MM.1S (cell line): ENCODE results near the gene MAST3.
A peak's percentile ranks its signal among the peaks of the same experiment; 100 is the strongest.

Source experiments
- DNase-seq: peaks from one replicate; pipeline ENCODE4 v3.0.0-alpha.2; 2015
- H2AFZ ChIP-seq: fragments of 300-600 bp; sonication (generic); 2 replicates; pipeline ENCODE4 v1.6.0; 2016; ENCODE audit warnings: antibody characterized with exemption, low read length
- H3F3A ChIP-seq: fragments of 300-600 bp; sonication (generic); 2 replicates; pipeline ENCODE4 v1.6.1; 2016; ENCODE audit warnings: mild to moderate bottlenecking, antibody characterized with exemption, low read length, moderate library complexity, mixed read lengths; ENCODE audit not compliant: insufficient read depth
- H3K27ac ChIP-seq: fragments of 300-600 bp; sonication (generic); 2 replicates; pipeline ENCODE4 v1.5.1; 2016; ENCODE audit warnings: mild to moderate bottlenecking, low read length
- H3K27me3 ChIP-seq: fragments of 300-600 bp; sonication (generic); replicated peaks from 2 replicates; pipeline ENCODE4 v1.6.0; 2016; ENCODE audit warnings: low read length; ENCODE audit not compliant: insufficient read depth
- H3K36me3 ChIP-seq: fragments of 300-600 bp; sonication (generic); replicated peaks from 2 replicates; pipeline ENCODE4 v1.6.1; 2016; ENCODE audit warnings: mild to moderate bottlenecking, low read length, mixed read lengths; ENCODE audit not compliant: insufficient read depth
- H3K4me1 ChIP-seq: fragments of 300-600 bp; sonication (generic); 2 replicates; pipeline ENCODE4 v1.6.1; 2016; ENCODE audit warnings: low read length, mixed read lengths
- H3K4me2 ChIP-seq: fragments of 300-600 bp; sonication (generic); 2 replicates; pipeline ENCODE4 v1.6.0; 2016; ENCODE audit warnings: low read depth, low read length
- H3K4me3 ChIP-seq: fragments of 300-600 bp; sonication (generic); 2 replicates; pipeline ENCODE4 v1.5.1; 2016; ENCODE audit warnings: low read length, mixed read lengths
- H3K79me2 ChIP-seq: fragments of 300-600 bp; sonication (generic); 2 replicates; pipeline ENCODE4 v1.6.1; 2016; ENCODE audit warnings: mixed run types, low read length, mixed read lengths
- H3K9ac ChIP-seq: fragments of 300-600 bp; sonication (generic); 2 replicates; pipeline ENCODE4 v1.6.1; 2016; ENCODE audit warnings: low read length, mixed read lengths
- H3K9me2 ChIP-seq: fragments of 300-600 bp; sonication (generic); replicated peaks from 2 replicates; pipeline ENCODE4 v1.6.1; 2016; ENCODE audit warnings: mild to moderate bottlenecking, low read length, mixed read lengths; ENCODE audit not compliant: insufficient read depth
- H3K9me3 ChIP-seq: fragments of 300-600 bp; sonication (generic); replicated peaks from 2 replicates; pipeline ENCODE4 v1.6.1; 2016; ENCODE audit warnings: mild to moderate bottlenecking, low read length, mixed read lengths; ENCODE audit not compliant: insufficient read depth
- H4K20me1 ChIP-seq: fragments of 300-600 bp; sonication (generic); 2 replicates; pipeline ENCODE4 v1.6.1; 2016; ENCODE audit warnings: mild to moderate bottlenecking, low read length, moderate library complexity, mixed read lengths; ENCODE audit not compliant: insufficient read depth
- CTCF ChIP-seq: fragments of 300-600 bp; sonication (generic); IDR thresholded peaks from 2 replicates; pipeline ENCODE4 v1.5.1; 2016; ENCODE audit warnings: antibody characterized with exemption, low read length, mixed read lengths
- EZH2 ChIP-seq: fragments of 300-600 bp; sonication (generic); optimal IDR thresholded peaks from 2 replicates; pipeline ENCODE3; 2017; ENCODE audit warnings: low read depth, mild to moderate bottlenecking, antibody characterized with exemption, low read length, mixed read lengths
- EZH2phosphoT487 ChIP-seq: fragments of 300-600 bp; sonication (generic); IDR thresholded peaks from 2 replicates; pipeline ENCODE4 v1.6.1; 2018; ENCODE audit warnings: antibody characterized with exemption, low read length

Gene MAST3

GRCh38 chr19:18098891-18099622 is 1.5 kb downstream of the MAST3 start:
- H3K36me3 ChIP-seq: no peaks in the 10 kb centered on the region
- DNase-seq: no peak
- peak overlapping the region; percentile 97 for H3K4me2 ChIP-seq
- H3K27me3 ChIP-seq: peaks cover 20% of the 10 kb centered on the region
- H3K4me1 ChIP-seq: peaks cover 13% of the 10 kb centered on the region
- H3K4me3 ChIP-seq: peak overlapping the region; percentile 60
- no peak overlapping the region for H3K9ac ChIP-seq
- TF ChIP-seq EZH2phosphoT487 (no peak), CTCF (no peak), EZH2 (no peak)
- H3K79me2 ChIP-seq: no peaks in the 10 kb centered on the region
- no peak overlapping the region for H3K27ac ChIP-seq
- peak overlapping the region; percentile 72 for H2AFZ ChIP-seq
- no peaks in the 10 kb centered on the region for H3K9me3 ChIP-seq
- no peaks in the 10 kb centered on the region for H3K9me2 ChIP-seq
- H4K20me1 ChIP-seq: no peaks in the 10 kb centered on the region
- peaks cover 5% of the 10 kb centered on the region for H3F3A ChIP-seq

GRCh38 chr19:18099623-18099995 is 2.0 kb downstream of the MAST3 start:
- Histone ChIP-seq H3K36me3 (no peaks in the 10 kb centered on the region), H3K4me2 (peak overlapping the region; percentile 97), H3K9ac (no peak overlapping the region), H3K79me2 (no peaks in the 10 kb centered on the region), H3K27ac (no peak overlapping the region), H3K4me1 (peaks cover 13% of the 10 kb centered on the region), H3K4me3 (peak overlapping the region; percentile 60; the same call in 1 of the 2 replicates), H4K20me1 (no peaks in the 10 kb centered on the region), H3K9me3 (no peaks in the 10 kb centered on the region), H3F3A (peaks cover 5% of the 10 kb centered on the region), H3K27me3 (peaks cover 20% of the 10 kb centered on the region), H2AFZ (no peak overlapping the region; the same call in 1 of the 2 replicates), H3K9me2 (no peaks in the 10 kb centered on the region)
- no peak for DNase-seq
- TF ChIP-seq CTCF (no peak), EZH2phosphoT487 (no peak), EZH2 (no peak)

- no peaks in the 10 kb centered on the region for H4K20me1 ChIP-seq
- no peaks in the 10 kb centered on the region for H3K9me2 ChIP-seq
- no peaks in the 10 kb centered on the region for H3K9me3 ChIP-seq
- TF ChIP-seq EZH2phosphoT487 (no peak), EZH2 (no peak), CTCF (no peak)
- H3K9ac ChIP-seq: no peak overlapping the region
- no peak overlapping the region for H3K4me2 ChIP-seq
- H3K4me3 ChIP-seq: no peak overlapping the region
- no peaks in the 10 kb centered on the region for H3K36me3 ChIP-seq
- no peaks in the 10 kb centered on the region for H3K79me2 ChIP-seq
- peaks cover 5% of the 10 kb centered on the region for H3F3A ChIP-seq
- DNase-seq: no peak
- H3K27me3 ChIP-seq: peaks cover 20% of the 10 kb centered on the region
- peaks cover 19% of the 10 kb centered on the region for H3K4me1 ChIP-seq
- H3K27ac ChIP-seq: no peak overlapping the region
- no peak overlapping the region for H2AFZ ChIP-seq
Measured at GRCh38 chr19:18100710-18101109, 3.1 kb downstream of the MAST3 start.
